NCI-H2029 (cell line): ENCODE results near the gene MAMDC2.

Source experiments
- DNase-seq: peaks from one replicate; lab custom pipeline; 2025; lab: John Stamatoyannopoulos, UW

MAMDC2 gene

GRCh38 chr9:70065572-70065971 lies 21.9 kb downstream of the MAMDC2 start:
- no peak for DNase-seq

GRCh38 chr9:70066418-70066817 lies 22.8 kb downstream of the MAMDC2 start:
- no peak for DNase-seq

GRCh38 chr9:70066874-70067273 lies 23.2 kb downstream of the MAMDC2 start:
- DNase-seq: no peak

DNA sequence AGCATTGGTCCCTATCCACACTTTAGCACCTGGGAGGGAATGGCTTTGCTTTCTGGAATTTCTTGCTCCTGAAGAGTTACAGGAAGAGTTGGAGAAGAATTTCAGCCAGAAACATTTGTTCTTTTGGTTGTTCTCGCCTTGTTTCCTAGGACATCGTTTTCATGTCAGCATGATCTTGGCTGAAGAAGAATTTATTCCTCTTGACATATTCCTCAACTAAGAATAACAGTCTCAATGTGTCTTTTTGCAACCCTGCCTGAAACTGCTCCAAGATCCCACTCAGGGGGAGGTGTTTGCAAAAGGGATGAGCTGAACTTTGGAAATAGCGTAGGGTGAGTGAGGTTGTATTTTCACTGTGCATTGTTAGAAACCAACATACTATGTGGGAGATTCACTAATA lies 26.1 kb downstream of the MAMDC2 start:
- DNase-seq: no peak

DNA sequence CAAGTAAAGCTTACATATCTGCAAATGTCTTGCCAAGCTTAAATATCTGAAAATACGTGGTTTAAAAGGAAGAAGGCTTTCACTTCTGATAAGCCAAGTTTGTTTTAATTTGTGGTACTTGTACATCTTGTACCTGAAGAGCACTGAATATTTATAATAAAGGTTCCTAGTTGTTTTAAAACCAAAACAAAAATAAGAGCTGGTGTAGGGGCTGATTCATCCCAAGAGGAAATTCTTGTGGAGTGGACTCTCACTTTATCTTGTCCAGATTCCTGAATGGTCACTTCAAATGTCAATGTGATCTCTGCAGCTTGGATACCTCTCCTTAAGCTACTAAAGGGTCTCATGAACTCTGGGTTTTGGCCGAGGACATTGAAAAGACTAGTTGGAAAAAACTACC lies 29.5 kb downstream of the MAMDC2 start:
- no peak for DNase-seq

GRCh38 chr9:70073756-70074155 lies 30.1 kb downstream of the MAMDC2 start:
- no peak for DNase-seq

DNA sequence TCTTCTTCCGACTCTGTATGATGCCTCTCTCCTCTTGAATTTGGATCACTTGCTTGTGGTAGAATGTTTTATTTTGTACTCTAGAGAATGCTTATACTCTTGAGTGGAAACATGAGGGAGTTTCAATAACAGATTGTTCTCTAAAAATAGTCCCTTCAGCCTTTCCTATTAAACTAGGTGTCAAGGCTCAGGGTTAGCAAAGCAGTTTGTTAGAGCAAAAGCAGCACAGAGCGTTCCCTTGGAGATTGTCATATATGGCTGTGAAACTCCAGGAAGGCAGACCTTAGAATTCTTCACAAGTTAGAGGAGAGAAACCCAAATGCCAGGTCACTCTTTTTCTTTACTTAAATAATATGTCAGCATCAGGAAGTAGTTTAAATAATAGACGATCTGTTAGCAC lies 33.0 kb downstream of the MAMDC2 start:
- DNase-seq: no peak

- DNase-seq: peak; percentile 53
These were observed 35.9 kb downstream of the MAMDC2 start for GRCh38 chr9:70079417-70080037.

GRCh38 chr9:70080481-70081119 lies 37.0 kb downstream of the MAMDC2 start:
- DNase-seq: peak; percentile 72

DNA sequence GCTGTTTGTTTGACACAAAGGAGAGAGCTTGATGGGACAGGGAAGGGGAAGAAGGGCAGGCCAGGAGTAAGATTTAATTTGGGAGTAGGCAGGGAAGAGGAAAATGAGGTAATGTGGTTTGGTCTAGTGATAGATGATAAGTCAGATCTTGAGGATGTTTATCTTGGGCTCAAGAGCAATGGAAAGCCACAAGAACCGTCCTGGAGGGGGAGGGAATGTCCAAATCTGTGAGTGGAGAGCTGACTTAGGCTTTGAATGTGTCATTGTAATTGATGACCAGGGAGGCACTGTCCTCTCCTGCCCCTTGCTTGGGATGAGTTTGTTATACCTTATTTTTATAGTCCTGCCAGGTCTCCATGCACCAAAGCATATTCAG lies 37.5 kb downstream of the MAMDC2 start:
- DNase-seq: peak; percentile 46

DNA sequence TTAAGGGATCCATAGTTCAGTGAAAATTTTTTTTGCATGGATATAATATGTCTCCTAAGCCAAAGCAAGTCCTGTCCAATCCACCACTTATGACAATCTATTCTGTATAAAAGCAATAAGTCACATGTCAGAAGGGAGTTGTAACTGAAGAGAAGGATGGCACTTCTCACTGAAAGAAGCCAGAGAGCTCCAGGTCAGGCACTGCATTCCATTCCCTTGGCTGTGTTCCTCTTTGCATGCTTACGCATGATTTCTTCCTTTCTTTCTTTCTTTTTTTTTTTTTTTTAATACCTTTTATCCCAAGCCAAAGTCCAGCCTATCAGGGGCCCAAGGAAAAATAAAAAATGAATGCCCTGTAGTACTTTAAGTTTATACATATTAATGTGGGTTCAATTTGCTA lies 39.8 kb downstream of the MAMDC2 start:
- no peak for DNase-seq

DNA sequence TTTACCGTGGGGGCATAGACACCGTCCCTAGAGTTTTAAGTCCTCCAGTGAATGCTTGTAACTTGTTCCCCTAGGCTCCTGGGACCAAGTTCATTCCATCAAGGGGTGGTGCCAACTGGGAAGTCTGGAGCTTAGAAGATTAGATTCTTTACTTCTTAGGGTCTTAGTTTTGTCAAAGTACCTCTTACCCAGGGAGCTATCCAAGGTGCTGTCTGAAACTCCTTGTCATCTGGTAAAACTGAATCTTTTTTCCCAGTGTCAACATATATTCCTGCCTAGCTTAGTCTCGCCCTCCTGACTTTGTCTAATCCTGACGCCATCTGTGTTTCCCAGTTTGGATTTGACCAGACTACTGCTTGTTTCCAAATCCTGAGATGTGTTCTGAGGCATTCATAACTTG lies 41.6 kb downstream of the MAMDC2 start:
- no peak for DNase-seq

DNA sequence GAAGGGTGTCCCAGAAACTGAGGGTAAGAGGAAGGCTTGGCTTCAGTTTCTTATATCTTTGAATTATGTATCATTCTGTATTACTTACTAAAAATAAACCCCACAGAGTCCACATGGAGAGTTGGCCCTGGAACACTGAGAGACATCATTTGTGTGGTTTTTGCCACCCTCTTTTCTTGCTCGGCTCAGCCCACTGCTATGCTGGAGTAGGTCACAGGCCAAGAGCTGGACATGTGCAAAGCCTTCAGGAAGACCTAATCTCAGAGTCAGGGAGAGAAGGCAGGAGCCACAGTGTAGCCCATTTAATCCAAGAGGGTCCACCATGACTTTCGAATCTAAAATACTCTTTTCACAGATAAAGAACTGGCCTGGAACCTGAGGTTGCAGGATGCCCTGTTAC lies 47.5 kb downstream of the MAMDC2 start:
- DNase-seq: no peak

DNA sequence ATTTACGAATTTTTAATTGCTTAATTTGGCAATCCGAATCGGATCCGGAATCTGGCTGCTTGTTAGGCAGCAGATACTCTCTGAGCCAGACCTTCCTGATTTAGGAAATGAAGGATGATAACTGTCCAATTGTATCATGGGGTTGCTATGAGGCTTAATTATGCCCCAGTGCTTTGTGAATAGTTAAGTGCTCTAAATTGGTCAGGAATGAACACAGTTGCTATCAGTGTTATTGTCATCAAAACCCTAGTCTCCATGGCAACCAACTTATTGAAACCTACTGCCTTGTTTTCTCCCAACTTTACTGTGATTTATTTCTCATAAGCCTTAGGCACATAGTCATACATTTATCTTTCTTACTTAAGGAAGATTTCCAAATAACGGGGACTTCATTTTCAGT lies 47.9 kb downstream of the MAMDC2 start:
- peak; percentile 51 for DNase-seq

- DNase-seq: peak; percentile 59
These were observed 48.5 kb downstream of the MAMDC2 start for GRCh38 chr9:70092190-70092589.

- DNase-seq: no peak
These were observed 49.4 kb downstream of the MAMDC2 start for GRCh38 chr9:70093095-70093494.

DNA sequence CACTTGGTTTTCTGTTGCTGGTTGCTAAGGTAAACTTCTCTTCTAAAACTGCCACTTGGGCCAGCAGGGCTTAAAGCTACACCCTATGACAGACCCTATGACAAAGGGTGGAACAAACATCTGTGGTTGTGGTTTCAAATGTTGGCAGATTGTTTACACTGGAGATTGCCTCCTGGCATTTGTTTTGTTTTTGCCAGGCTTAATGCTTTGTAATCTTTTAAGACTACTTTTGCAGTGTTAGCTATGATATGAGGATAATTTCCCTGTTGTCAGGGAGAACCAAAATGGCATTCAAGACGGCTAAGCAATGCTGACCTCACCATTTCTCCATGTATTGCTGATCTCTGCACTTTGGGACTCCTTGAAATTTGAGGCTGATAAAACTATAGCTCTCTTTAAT lies 50.3 kb downstream of the MAMDC2 start:
- DNase-seq: peak; percentile 83

DNA sequence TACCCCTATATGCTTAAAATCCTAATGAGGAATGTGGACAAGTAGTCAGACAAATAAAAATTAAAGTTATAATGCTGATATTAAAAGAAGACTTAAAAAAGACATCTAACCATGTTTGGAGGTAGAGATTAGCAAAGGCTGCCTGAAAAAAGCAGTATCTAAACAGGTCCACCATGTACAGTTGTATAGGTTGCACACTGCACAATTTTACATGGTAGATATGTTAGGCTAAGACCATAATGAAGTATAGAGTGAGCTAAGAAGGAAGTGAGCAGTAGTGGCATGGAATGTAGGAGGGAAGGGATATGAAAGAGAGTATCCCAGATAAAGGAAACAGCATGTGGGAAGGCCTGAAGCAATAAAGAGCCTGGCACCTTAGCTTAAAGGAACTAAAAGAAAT lies 51.1 kb downstream of the MAMDC2 start:
- no peak for DNase-seq

DNA sequence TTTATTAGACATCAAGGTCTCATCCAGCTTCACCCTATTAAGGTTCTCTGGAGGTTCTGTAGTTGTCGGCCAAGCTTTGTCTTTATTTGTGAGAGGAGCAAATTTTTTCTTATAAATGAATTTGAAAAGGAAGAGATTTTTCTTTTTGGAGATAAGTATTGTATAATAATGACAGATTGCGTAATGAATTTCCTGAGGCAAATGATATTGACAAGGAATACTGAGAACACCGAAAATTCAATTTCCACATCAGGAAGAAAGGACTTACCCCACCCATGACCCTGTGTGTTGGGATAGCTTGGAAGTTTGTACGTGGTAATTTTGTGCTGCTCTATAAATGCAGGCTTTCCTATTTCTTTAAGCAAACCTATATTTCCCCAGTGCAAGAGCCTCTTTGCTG lies 53.5 kb downstream of the MAMDC2 start:
- DNase-seq: no peak

GRCh38 chr9:70100362-70100761 lies 56.7 kb downstream of the MAMDC2 start:
- DNase-seq: no peak

GRCh38 chr9:70101265-70101664 lies 57.6 kb downstream of the MAMDC2 start:
- no peak for DNase-seq

GRCh38 chr9:70105147-70105546 lies 61.5 kb downstream of the MAMDC2 start:
- no peak for DNase-seq

- DNase-seq: no peak
These were observed 62.9 kb downstream of the MAMDC2 start for GRCh38 chr9:70106571-70106970.

- DNase-seq: no peak
These were observed 63.9 kb downstream of the MAMDC2 start for GRCh38 chr9:70107558-70107957.
